ENCODE results near the gene DHPS. TPM values are rescaled to one million over a fixed set of nuclear protein-coding genes. Genes with fewer than 3 reads are reported as not detected.
A peak's percentile ranks its signal among the peaks of the same experiment; 100 is the strongest.

Gene DHPS
- total RNA-seq, 1 donor from 2014 or later = 160 TPM

GRCh38 chr19:12666265-12667048, 15.2 kb downstream of the DHPS start, which contains the start of the genes MAN2B1 and WDR83:
TSS of gene MAN2B1 (minus strand) at chr19:12666742. CDS start at chr19:12666701, 41 bp downstream.
TSS of gene WDR83 (plus strand) at chr19:12666807. CDS start at chr19:12669791, 2,984 bp downstream.
- no peaks in the 10 kb centered on the region for H3K9me3 Mint-ChIP-seq
- peaks cover 51% of the 10 kb centered on the region for H3K36me3 Mint-ChIP-seq (ENCODE audit: low read depth)
- ATAC-seq (ENCODE audit: low read depth) (peak; percentile 70), DNase-seq (peak; percentile 83)
- no peaks in the 10 kb centered on the region for H3K27me3 Mint-ChIP-seq
- ChIA-PET CTCF (interaction anchor here (0.6 to 2.1 kb wide), 5 partner anchors 24 to 177 kb away, joined by 3 to 11 read pairs (median 3); no protein-coding TSS in a partner anchor), POLR2A (interaction anchor here (0.5 to 3.4 kb wide), 21 partner anchors 9 to 1204 kb away, joined by 3 to 74 read pairs (median 4); partner anchors contain the start of genes DHPS, FBXW9, JUNB and TRIR)
- H3K4me3 Mint-ChIP-seq = peak within 1 kb of the TSS; percentile 97
- no peak for TF ChIP-seq CTCF (IDR thresholded peaks at IDR 0.05)
- intact Hi-C loops (cut with micrococcal nuclease) = loop anchor here (1.0 to 5.0 kb wide), 5 partner anchors 56 to 334 kb away; partner anchors contain the start of genes TNPO2, ZNF490, ZNF563 and ZNF564
- H3K27ac Mint-ChIP-seq = peak within 1 kb of the TSS; percentile 93
- H3K4me1 Mint-ChIP-seq = peaks cover 69% of the 10 kb centered on the region

- CTCF ChIA-PET = interaction anchor here (0.6 to 2.1 kb wide), 6 partner anchors 24 to 176 kb away, joined by 3 to 11 read pairs (median 3); no protein-coding TSS in a partner anchor
- ATAC-seq (ENCODE audit: low read depth) = peak; percentile 35
- intact Hi-C loops (cut with micrococcal nuclease) = loop anchor here (1.0 to 5.0 kb wide), 8 partner anchors 25 to 333 kb away; partner anchors contain the start of genes TNPO2, ZNF490, ZNF563 and ZNF564
- TF ChIP-seq CTCF (IDR thresholded peaks at IDR 0.05) = no peak
- peak; percentile 39 for DNase-seq
- Mint-ChIP-seq H3K4me1 (peaks cover 68% of the 10 kb centered on the region), H3K27ac (peak overlapping the region; percentile 93), H3K4me3 (peak overlapping the region; percentile 97), H3K36me3 (ENCODE audit: low read depth) (peaks cover 58% of the 10 kb centered on the region), H3K9me3 (no peaks in the 10 kb centered on the region), H3K27me3 (no peaks in the 10 kb centered on the region)
- POLR2A ChIA-PET = interaction anchor here (0.5 to 3.4 kb wide), 21 partner anchors 8 to 1203 kb away, joined by 3 to 74 read pairs (median 5); partner anchors contain the start of genes DHPS, FBXW9, GET3 and JUNB
These were observed 15.9 kb downstream of the DHPS start for GRCh38 chr19:12665671-12666264.

GRCh38 chr19:12665281-12665573, 16.5 kb downstream of the DHPS start:
- Mint-ChIP-seq H3K4me1 (peaks cover 63% of the 10 kb centered on the region), H3K36me3 (ENCODE audit: low read depth) (peaks cover 63% of the 10 kb centered on the region), H3K9me3 (no peaks in the 10 kb centered on the region), H3K27me3 (no peaks in the 10 kb centered on the region), H3K4me3 (peak overlapping the region; percentile 97), H3K27ac (peak overlapping the region; percentile 93)
- intact Hi-C loops (cut with micrococcal nuclease) = loop anchor here (1.0 to 5.0 kb wide), 6 partner anchors 25 to 333 kb away; partner anchors contain the start of genes TNPO2 and ZNF563
- ChIA-PET CTCF (interaction anchor here (0.6 to 2.1 kb wide), 4 partner anchors 23 to 101 kb away, joined by 3 to 11 read pairs (median 4); no protein-coding TSS in a partner anchor), POLR2A (interaction anchor here (0.9 to 3.4 kb wide), 8 partner anchors 10 to 741 kb away, joined by 3 to 74 read pairs (median 8); partner anchors contain the start of genes DHPS, GET3, ZNF490 and ZNF700)
- DNase-seq = peak; percentile 64
- no peak for TF ChIP-seq CTCF (IDR thresholded peaks at IDR 0.05)
- ATAC-seq (ENCODE audit: low read depth) = peak; percentile 68

- intact Hi-C loops (cut with micrococcal nuclease) = loop anchor here (1.0 to 5.0 kb wide), 6 partner anchors 24 to 332 kb away; partner anchors contain the start of genes TNPO2 and ZNF563
- H3K4me1 Mint-ChIP-seq = peaks cover 59% of the 10 kb centered on the region
- H3K4me3 Mint-ChIP-seq = peak overlapping the region; percentile 97
- peak overlapping the region; percentile 93 for H3K27ac Mint-ChIP-seq
- H3K9me3 Mint-ChIP-seq = no peaks in the 10 kb centered on the region
- no peak for ATAC-seq (ENCODE audit: low read depth)
- DNase-seq = no peak
- H3K36me3 Mint-ChIP-seq (ENCODE audit: low read depth) = peaks cover 67% of the 10 kb centered on the region
- ChIA-PET CTCF (interaction anchor here (1.8 to 2.1 kb wide), 2 partner anchors 25 to 101 kb away, joined by 6 to 11 read pairs; no protein-coding TSS in a partner anchor), POLR2A (interaction anchor here (0.9 to 3.4 kb wide), 8 partner anchors 10 to 740 kb away, joined by 3 to 74 read pairs (median 8); partner anchors contain the start of genes DHPS, GET3, ZNF490 and ZNF700)
- no peak for TF ChIP-seq CTCF (IDR thresholded peaks at IDR 0.05)
- H3K27me3 Mint-ChIP-seq = no peaks in the 10 kb centered on the region
These were observed 17.0 kb downstream of the DHPS start for GRCh38 chr19:12664406-12665280.
